GM13976 (cell line): ENCODE measurements around the gene PTGES2.
A peak's percentile ranks its signal among the peaks of the same experiment; 100 is the strongest.

Source experiments
- DNase-seq: peaks from one replicate; pipeline ENCODE4 v3.0.0; 2012; ENCODE audit warnings: low spot score
- in situ Hi-C: fragments of 300-500 bp; cut with MboI; formaldehyde crosslinking; loops from one replicate; pipeline ENCODE4 v1.12.0; 2022; ENCODE audit warnings: low sequenced_read_pairs, mixed read lengths, inconsistent platforms; ENCODE audit not compliant: unreplicated experiment
- TF ChIP-seq, protein P1 (sequence below): IDR thresholded peaks from 2 replicates; pipeline ENCODE4 v1.5.1; 2012; ENCODE audit warnings: borderline replicate concordance, mild to moderate bottlenecking; ENCODE audit not compliant: insufficient read depth; ENCODE audit errors: extremely low read depth, missing control alignments, control extremely low read depth

Gene PTGES2

DNA sequence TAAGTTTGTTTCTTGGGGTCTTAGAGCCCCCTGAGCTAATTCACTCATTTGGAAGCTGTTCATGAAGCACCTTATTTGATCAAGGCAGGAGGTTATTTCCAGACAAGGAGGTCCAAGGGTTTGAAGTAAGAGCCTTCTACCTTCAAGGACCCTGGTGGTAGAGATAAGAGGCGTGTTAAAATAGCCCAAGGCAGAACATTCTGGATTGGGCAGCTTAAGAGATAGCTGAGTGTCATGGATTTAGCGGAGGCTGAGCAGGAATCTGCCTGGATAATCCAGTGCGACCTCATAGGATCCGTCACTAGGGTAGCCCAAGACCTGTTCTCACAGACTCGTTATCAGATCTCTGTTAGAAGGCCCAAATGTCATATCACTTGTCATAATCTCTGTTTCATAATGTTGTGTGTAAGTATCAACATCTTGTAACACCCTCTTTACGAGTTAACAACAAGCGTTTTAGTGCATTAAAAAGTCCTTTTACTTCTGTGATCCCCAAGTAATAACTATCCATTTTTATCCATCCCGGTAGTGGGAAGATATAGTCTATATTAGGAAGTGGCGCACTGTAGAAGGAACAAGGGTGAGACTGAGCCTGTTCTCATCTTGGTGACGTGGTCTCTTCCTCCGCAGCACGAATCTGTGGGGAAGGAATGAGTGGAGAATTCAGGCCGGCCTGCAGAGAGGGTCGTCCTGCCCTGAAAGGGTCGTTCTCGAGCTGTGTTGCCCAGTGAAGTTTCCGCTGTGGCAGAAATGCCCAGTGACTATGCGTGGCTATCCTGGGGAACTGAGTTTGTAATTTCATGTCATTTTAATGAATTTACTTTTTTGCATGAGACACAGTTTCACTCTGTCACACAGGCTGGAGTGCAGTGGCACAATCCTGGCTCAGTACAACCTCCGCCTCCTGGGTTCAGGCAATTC is 30.7 kb downstream of the PTGES2 start:
- TF ChIP-seq, protein P1, sequence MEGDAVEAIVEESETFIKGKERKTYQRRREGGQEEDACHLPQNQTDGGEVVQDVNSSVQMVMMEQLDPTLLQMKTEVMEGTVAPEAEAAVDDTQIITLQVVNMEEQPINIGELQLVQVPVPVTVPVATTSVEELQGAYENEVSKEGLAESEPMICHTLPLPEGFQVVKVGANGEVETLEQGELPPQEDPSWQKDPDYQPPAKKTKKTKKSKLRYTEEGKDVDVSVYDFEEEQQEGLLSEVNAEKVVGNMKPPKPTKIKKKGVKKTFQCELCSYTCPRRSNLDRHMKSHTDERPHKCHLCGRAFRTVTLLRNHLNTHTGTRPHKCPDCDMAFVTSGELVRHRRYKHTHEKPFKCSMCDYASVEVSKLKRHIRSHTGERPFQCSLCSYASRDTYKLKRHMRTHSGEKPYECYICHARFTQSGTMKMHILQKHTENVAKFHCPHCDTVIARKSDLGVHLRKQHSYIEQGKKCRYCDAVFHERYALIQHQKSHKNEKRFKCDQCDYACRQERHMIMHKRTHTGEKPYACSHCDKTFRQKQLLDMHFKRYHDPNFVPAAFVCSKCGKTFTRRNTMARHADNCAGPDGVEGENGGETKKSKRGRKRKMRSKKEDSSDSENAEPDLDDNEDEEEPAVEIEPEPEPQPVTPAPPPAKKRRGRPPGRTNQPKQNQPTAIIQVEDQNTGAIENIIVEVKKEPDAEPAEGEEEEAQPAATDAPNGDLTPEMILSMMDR: no peak
- no peak for DNase-seq
- in situ Hi-C loops: no loop called here

DNA sequence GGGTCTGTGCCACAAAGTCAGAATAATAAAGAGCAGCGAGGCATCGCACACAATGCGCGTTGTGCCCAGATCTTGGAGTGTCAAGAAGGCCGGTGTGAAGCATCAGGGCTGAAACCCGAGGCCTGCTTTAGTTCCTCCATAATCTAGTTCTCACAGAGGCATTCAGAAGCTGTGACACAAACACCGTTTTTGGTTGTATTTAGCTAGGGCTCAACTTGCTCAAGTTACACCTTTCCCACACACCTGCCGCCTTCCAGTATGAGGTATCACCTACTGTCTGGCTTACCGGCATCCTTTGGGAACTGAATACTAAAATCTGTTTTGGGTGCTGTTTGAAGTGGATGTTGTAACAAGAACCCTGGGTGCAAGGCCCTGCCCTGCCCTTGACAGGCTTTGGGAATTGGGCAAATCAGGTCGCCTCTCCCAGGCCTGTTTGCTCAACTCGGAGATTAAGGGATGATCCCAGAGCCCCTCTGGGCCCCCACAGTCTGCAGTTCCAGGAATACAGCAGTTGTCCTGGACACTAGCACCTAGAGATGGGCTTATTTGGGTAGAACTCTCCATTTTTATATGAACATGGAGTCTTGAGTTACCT is 32.5 kb downstream of the PTGES2 start:
- TF ChIP-seq, protein P1: no peak
- in situ Hi-C loops: no loop called here
- DNase-seq: no peak

DNA sequence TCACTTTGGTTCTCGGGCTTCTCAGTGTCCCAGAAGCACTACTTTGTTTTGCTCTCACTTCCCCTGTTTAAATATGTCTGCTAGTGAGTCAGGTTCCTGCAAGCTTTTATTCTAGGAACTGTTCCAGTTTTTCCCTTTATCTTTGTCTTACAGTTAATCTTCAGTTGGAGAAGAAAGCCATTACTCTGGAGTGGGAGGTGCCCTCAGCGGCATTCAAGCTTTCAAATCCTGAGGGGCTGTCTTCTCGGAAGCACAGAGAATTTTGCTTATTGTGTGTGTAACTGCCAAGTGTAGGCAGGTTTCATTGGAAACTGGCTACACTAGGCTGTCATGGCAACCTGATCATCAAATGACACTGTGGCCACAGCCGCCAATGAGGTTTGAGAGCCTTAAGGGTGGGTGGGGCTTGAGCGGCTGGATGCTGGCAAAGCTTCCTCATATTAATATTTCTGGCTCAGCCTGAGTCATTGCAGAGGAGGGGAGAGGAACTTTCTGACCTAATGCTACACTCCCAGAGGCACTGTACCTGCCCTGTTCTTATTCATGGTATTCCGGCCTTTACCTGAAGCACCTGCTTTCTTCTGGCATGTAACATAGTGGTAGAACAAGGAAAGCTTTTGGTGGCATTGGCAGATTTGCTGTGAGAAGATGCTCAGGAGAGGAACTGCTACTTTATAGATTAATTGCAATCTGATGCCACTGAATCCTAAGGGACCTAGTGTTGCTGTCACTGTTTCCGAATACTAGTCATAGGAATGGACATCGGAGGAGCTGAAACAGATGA is 33.2 kb downstream of the PTGES2 start:
- in situ Hi-C loops: no loop called here
- peak; percentile 91 for DNase-seq
- TF ChIP-seq, protein P1: no peak

DNA sequence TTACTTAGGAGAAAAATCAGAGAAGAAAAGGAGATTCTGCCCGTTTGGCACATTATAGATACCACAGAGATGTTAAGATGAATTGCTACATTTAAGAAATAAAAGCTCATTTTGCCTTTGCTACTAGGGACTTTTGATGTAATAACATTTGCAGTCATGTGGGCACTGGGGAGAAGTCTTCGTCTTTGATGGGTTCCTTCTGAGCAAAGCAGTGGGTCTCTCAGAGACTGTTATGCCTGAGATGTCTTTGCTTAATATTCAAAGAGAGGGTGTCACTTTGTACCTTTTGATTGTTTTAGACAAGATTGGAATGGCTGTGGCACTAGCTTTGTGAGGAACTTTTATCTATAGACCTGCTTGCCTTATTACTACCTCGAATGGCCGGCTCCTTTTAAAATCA is 34.5 kb downstream of the PTGES2 start:
- DNase-seq: no peak
- TF ChIP-seq, protein P1: no peak
- in situ Hi-C loops: no loop called here

DNA sequence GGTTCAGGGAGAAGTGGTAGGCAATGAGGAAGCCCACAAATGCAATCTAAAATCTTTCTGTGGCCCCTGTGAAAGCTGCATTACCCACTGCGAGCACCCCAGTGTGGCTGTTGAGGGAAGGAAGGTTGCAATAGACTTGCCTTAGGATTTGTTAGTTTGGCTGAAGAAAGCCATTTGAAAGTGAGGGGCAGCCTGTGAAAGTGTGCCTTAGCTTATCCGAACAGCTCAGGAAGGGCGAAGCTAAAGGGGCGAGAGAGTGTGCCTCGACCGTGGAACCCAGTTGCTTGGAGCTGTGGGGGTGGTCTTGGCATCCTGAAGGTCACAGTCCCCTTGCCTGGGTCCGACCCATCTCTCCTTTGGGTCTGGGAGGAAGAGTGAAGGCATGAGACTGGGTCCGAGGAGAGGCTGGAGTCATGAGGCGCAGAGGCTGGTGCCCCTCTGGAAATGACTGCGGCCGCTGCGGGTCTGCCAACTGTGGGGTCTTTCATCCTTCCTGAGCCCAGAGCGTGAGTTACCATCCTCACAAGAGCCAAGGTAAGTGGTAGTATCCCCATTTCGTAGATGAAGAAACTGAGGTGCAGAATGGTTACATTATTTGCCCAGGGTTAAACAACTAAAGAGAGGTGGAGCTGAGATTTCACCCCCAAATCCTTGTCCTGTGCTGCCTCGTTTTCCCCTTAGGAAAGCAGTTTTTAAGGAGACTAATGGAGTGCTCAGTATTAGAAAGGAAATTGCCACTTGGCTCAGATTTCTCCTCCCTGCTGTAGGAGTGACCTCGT is 35.1 kb downstream of the PTGES2 start:
- no peak for DNase-seq
- TF ChIP-seq, protein P1: no peak
- in situ Hi-C loops: no loop called here

DNA sequence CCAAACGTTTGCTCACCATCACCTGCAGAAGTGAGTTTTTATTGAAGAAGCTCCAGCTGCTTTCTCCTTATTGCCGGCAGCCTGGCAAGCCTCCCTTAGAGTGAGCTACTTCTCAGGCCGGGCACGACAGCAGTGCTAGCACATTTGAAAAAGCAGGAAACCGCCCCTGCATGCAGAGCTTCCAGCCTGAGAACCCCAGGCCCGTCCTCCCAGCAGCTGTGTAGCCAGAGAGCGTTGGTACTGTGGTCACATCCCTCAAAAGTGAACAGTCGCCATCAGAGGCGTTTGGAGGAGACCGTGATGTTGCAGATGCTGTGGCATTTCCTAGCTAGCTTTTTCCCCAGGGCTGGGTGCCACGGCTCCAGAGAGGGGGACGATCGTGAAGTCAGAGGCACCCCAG is 36.0 kb downstream of the PTGES2 start:
- TF ChIP-seq, protein P1: no peak
- DNase-seq: no peak
- in situ Hi-C loops: no loop called here
